GM18502 (cell line): ENCODE results near the gene CLINT1.
"Not testable (repeated sequence)": the region's sequence is repeated elsewhere in the genome, so short reads cannot be mapped to it uniquely, and the experiment has no call there.

Experiments used
- ATAC-seq: cut with Tn5 transposase; IDR thresholded peaks from one replicate; pipeline ENCODE4 v1.9.1; 2021; ENCODE audit warnings: mild to moderate bottlenecking; ENCODE audit not compliant: unreplicated experiment, poor library complexity

The CLINT1 gene

GRCh38 chr5:157858527-157859226 is at the start of gene CLINT1:
Gene CLINT1 (minus strand): TSS chr5:157859145. CDS start chr5:157858970, 175 bp downstream.
- ATAC-seq: peak; percentile 57

GRCh38 chr5:157908459-157908858 is 49.5 kb upstream of the CLINT1 start:
- ATAC-seq: no peak

GRCh38 chr5:157907479-157907878 is 48.5 kb upstream of the CLINT1 start:
- ATAC-seq: no peak

- no peak for ATAC-seq
Observed at GRCh38 chr5:157903117-157903450, 44.1 kb upstream of the CLINT1 start.

- no peak for ATAC-seq
Observed at GRCh38 chr5:157902449-157903116, 43.6 kb upstream of the CLINT1 start.

- ATAC-seq: no peak
Observed at GRCh38 chr5:157900644-157901043, 41.7 kb upstream of the CLINT1 start.

- no peak for ATAC-seq
Observed at GRCh38 chr5:157893611-157894010, 34.7 kb upstream of the CLINT1 start.

- ATAC-seq: no peak
Observed at GRCh38 chr5:157892974-157893373, 34.0 kb upstream of the CLINT1 start.

- no peak for ATAC-seq
Observed at GRCh38 chr5:157890836-157891597, 32.1 kb upstream of the CLINT1 start.

- ATAC-seq: no peak
Observed at GRCh38 chr5:157888814-157889532, 30.0 kb upstream of the CLINT1 start.

- no peak for ATAC-seq
Observed at GRCh38 chr5:157886796-157887380, 27.9 kb upstream of the CLINT1 start.

GRCh38 chr5:157885051-157885450 is 26.1 kb upstream of the CLINT1 start:
- ATAC-seq: not testable (repeated sequence)

GRCh38 chr5:157881498-157881897 is 22.6 kb upstream of the CLINT1 start:
- not testable (repeated sequence) for ATAC-seq

- ATAC-seq: no peak
Observed at GRCh38 chr5:157877821-157878220, 18.9 kb upstream of the CLINT1 start.

GRCh38 chr5:157874861-157875260 is 15.9 kb upstream of the CLINT1 start:
- ATAC-seq: peak; percentile 46

- no peak for ATAC-seq
Observed at GRCh38 chr5:157870837-157871834, 12.2 kb upstream of the CLINT1 start.

GRCh38 chr5:157867751-157868387 is 8.9 kb upstream of the CLINT1 start:
- no peak for ATAC-seq

- ATAC-seq: no peak
Observed at GRCh38 chr5:157866536-157866935, 7.6 kb upstream of the CLINT1 start.

GRCh38 chr5:157865781-157866180 is 6.8 kb upstream of the CLINT1 start:
- ATAC-seq: no peak
